Uterus (tissue), 2 donors: ENCODE data around the gene STON1.

Source experiments
- CTCF ChIP-seq, 4 experiments: fragments of 200-600 bp in 2 of 4; fragments of 450-650 bp in 2 of 4; sonication (generic) in 2 of 4; IDR thresholded peaks; one replicate each; pipeline ENCODE4 v1.5.1; 2016 to 2019; ENCODE audit warnings: antibody characterized with exemption in 4 of 4, mild to moderate bottlenecking in 2 of 4, moderate library complexity in 1 of 4
- POLR2A ChIP-seq, 2 donors: fragments of 450-650 bp; IDR thresholded peaks; one replicate each; pipeline ENCODE4 v1.6.1; 2016; ENCODE audit warnings: antibody characterized with exemption in 2 of 2, mild to moderate bottlenecking in 1 of 2, moderate library complexity in 1 of 2

GRCh38 chr2:48597492-48597891, 67.5 kb downstream of the STON1 start:
- TF ChIP-seq CTCF (IDR thresholded peaks at IDR 0.05) (no peak), POLR2A (IDR thresholded peaks at IDR 0.05) (no peak)
